IMR-90 (cell line): ENCODE measurements around the gene EXOC6B. TPM values are rescaled to one million over a fixed set of nuclear protein-coding genes. Genes with fewer than 3 reads are reported as not detected.

Experiments used
- ATAC-seq: fragments of 200-7000 bp; cut with Tn5 transposase; 2 replicates; pipeline ENCODE4 v1.9.1; 2020; ENCODE audit warnings: low read depth, mild to moderate bottlenecking, moderate library complexity
- BruUV-seq: library from RNA; stranded (reverse); fragments of 400-500 nt; replicated peaks from 2 replicates; lab custom pipeline; 2021; lab: Mats Ljungman, UMichigan
- CTCF ChIA-PET: fragments of 300-600 bp; formaldehyde crosslinking; extraction: SDS; loops from one replicate; lab custom pipeline; 2021; ENCODE audit warnings: antibody characterized with exemption; lab: Yijun Ruan, JAX
- POLR2A ChIA-PET: fragments of 300-600 bp; sonication (Branson Sonifier 250); formaldehyde crosslinking; loops from one replicate; lab custom pipeline; 2022; ENCODE audit warnings: antibody characterized with exemption; ENCODE audit not compliant: unreplicated experiment; lab: Charles Lee
- DNase-seq: peaks from one replicate; pipeline ENCODE4 v3.0.0; 2013
- H2AFZ ChIP-seq: replicated peaks from 2 replicates; pipeline ENCODE3; 2013; ENCODE audit warnings: low read length, mild to moderate bottlenecking; ENCODE audit not compliant: poor library complexity
- H2AK5ac ChIP-seq: 2 replicates; pipeline ENCODE4 v1.6.1; 2013; ENCODE audit warnings: low read depth, low read length, inconsistent platforms
- H2AK9ac ChIP-seq: replicated peaks from 2 replicates; pipeline ENCODE3; 2013; ENCODE audit warnings: mild to moderate bottlenecking, low read depth, low read length, moderate library complexity; ENCODE audit not compliant: poor library complexity
- H2BK120ac ChIP-seq: 2 replicates; pipeline ENCODE4 v1.6.1; 2013; ENCODE audit warnings: low read depth, low read length, inconsistent platforms
- H2BK15ac ChIP-seq: 3 replicates; pipeline ENCODE4 v1.6.1; 2013; ENCODE audit warnings: low read depth, low read length, inconsistent platforms
- H2BK20ac ChIP-seq: 2 replicates; pipeline ENCODE4 v1.6.1; 2013; ENCODE audit warnings: low read depth, mild to moderate bottlenecking, inconsistent platforms, low read length, moderate library complexity
- H2BK5ac ChIP-seq: 2 replicates; pipeline ENCODE4 v1.6.1; 2013; ENCODE audit warnings: mild to moderate bottlenecking, low read depth, low read length, inconsistent platforms; ENCODE audit not compliant: poor library complexity, severe bottlenecking
- H3K14ac ChIP-seq: replicated peaks from 2 replicates; pipeline ENCODE4 v1.6.1; 2013; ENCODE audit warnings: low read depth, low read length, inconsistent platforms
- H3K18ac ChIP-seq: 2 replicates; pipeline ENCODE4 v1.6.1; 2013; ENCODE audit warnings: low read depth, low read length, control low read depth
- H3K23ac ChIP-seq: 2 replicates; pipeline ENCODE4 v1.6.1; 2013; ENCODE audit warnings: low read depth, low read length, inconsistent platforms
- H3K27ac ChIP-seq: 2 replicates; pipeline ENCODE4 v1.5.1; 2013; ENCODE audit warnings: mild to moderate bottlenecking, control low read depth, low read length; ENCODE audit not compliant: insufficient read depth
- H3K27me3 ChIP-seq: 2 replicates; pipeline ENCODE4 v1.6.1; 2013; ENCODE audit warnings: low read length; ENCODE audit not compliant: control insufficient read depth, insufficient read depth
- H3K36me3 ChIP-seq: 2 replicates; pipeline ENCODE4 v1.6.1; 2013; ENCODE audit warnings: low read length, mixed read lengths; ENCODE audit not compliant: control insufficient read depth, insufficient read depth
- H3K4ac ChIP-seq: 2 replicates; pipeline ENCODE4 v1.6.1; 2013; ENCODE audit warnings: low read depth, low read length, inconsistent platforms
- H3K4me1 ChIP-seq: 2 replicates; pipeline ENCODE4 v1.6.1; 2013; ENCODE audit warnings: low read length, mixed read lengths; ENCODE audit not compliant: control insufficient read depth, insufficient read depth
- H3K4me2 ChIP-seq: 2 replicates; pipeline ENCODE4 v1.6.1; 2013; ENCODE audit warnings: low read depth, mild to moderate bottlenecking, control low read depth, low read length, moderate library complexity
- H3K4me3 ChIP-seq: 2 replicates; pipeline ENCODE4 v1.5.1; 2013; ENCODE audit warnings: low read depth, mild to moderate bottlenecking, control low read depth, low read length, moderate library complexity; ENCODE audit not compliant: insufficient read depth
- H3K56ac ChIP-seq: 2 replicates; pipeline ENCODE4 v1.6.1; 2013; ENCODE audit warnings: low read length, inconsistent platforms; ENCODE audit not compliant: insufficient read depth; ENCODE audit errors: extremely low read depth
- H3K79me1 ChIP-seq, 2 experiments: 2 replicates each; pipeline ENCODE4 v1.6.1; 2013; ENCODE audit warnings: low read length in 2 of 2, inconsistent platforms in 1 of 2, low read depth in 1 of 2
- H3K9ac ChIP-seq: 2 replicates; pipeline ENCODE4 v1.6.1; 2013; ENCODE audit warnings: low read depth, low read length, control low read depth
- H3K9me1 ChIP-seq: 2 replicates; pipeline ENCODE4 v1.6.1; 2013; ENCODE audit warnings: low read length, inconsistent platforms; ENCODE audit not compliant: insufficient read depth
- H3K9me3 ChIP-seq: 2 replicates; pipeline ENCODE4 v1.6.1; 2013; ENCODE audit warnings: low read length; ENCODE audit not compliant: control insufficient read depth, insufficient read depth
- H4K20me1 ChIP-seq: 2 replicates; pipeline ENCODE4 v1.6.1; 2013; ENCODE audit warnings: low read length, inconsistent platforms; ENCODE audit not compliant: insufficient read depth
- H4K5ac ChIP-seq: 2 replicates; pipeline ENCODE4 v1.6.1; 2013; ENCODE audit warnings: mild to moderate bottlenecking, low read depth, low read length, control low read depth
- H4K8ac ChIP-seq, 2 experiments: 2 replicates each; pipeline ENCODE4 v1.6.1; 2013; ENCODE audit warnings: low read depth in 2 of 2, low read length in 2 of 2, control low read depth in 1 of 2, inconsistent platforms in 1 of 2
- H4K91ac ChIP-seq: 2 replicates; pipeline ENCODE4 v1.6.1; 2013; ENCODE audit warnings: low read depth, low read length, inconsistent platforms; ENCODE audit not compliant: insufficient read depth
- BHLHE40 ChIP-seq: fragments of 150-350 bp; IDR thresholded peaks from 2 replicates; pipeline ENCODE4 v1.6.1; 2016; ENCODE audit warnings: mild to moderate bottlenecking, low read depth, low read length
- CEBPB ChIP-seq: IDR thresholded peaks from 2 replicates; pipeline ENCODE4 v1.6.1; 2012; ENCODE audit warnings: low read depth, low read length, improper control_type of control experiment
- CHD1 ChIP-seq: IDR thresholded peaks from 2 replicates; pipeline ENCODE4 v1.6.1; 2012; ENCODE audit warnings: low read depth, low read length, improper control_type of control experiment
- CTCF ChIP-seq: conservative IDR thresholded peaks from 2 replicates; pipeline ENCODE4 v1.5.1; 2012; ENCODE audit warnings: mild to moderate bottlenecking, low read depth, low read length, improper control_type of control experiment
- FOS ChIP-seq: fragments of 150-350 bp; IDR thresholded peaks from 2 replicates; pipeline ENCODE4 v1.6.1; 2016; ENCODE audit warnings: low read depth, low read length
- MAFK ChIP-seq: IDR thresholded peaks from 2 replicates; pipeline ENCODE4 v1.6.1; 2012; ENCODE audit warnings: low read depth, low read length, improper control_type of control experiment
- MAZ ChIP-seq: IDR thresholded peaks from 2 replicates; pipeline ENCODE4 v1.6.1; 2012; ENCODE audit warnings: low read depth, mild to moderate bottlenecking, low read length, improper control_type of control experiment, moderate library complexity, borderline replicate concordance
- MXI1 ChIP-seq: IDR thresholded peaks from 2 replicates; pipeline ENCODE4 v1.6.1; 2012; ENCODE audit warnings: low read depth, mild to moderate bottlenecking, low read length, moderate library complexity, borderline replicate concordance
- NFE2L2 ChIP-seq: fragments of 150-350 bp; IDR thresholded peaks from 2 replicates; pipeline ENCODE4 v1.6.1; 2016; ENCODE audit warnings: low read depth, mild to moderate bottlenecking, low read length
- POLR2A ChIP-seq: IDR thresholded peaks from 2 replicates; pipeline ENCODE4 v1.6.1; 2012; ENCODE audit warnings: mild to moderate bottlenecking, low read depth, low read length
- RAD21 ChIP-seq: IDR thresholded peaks from 2 replicates; pipeline ENCODE4 v1.6.1; 2012; ENCODE audit warnings: low read length, improper control_type of control experiment
- RCOR1 ChIP-seq: IDR thresholded peaks from 2 replicates; pipeline ENCODE4 v1.6.1; 2012; ENCODE audit warnings: mild to moderate bottlenecking, low read length, improper control_type of control experiment; ENCODE audit not compliant: insufficient replicate concordance
- RFX5 ChIP-seq: IDR thresholded peaks from 2 replicates; pipeline ENCODE4 v1.8.0; 2012; ENCODE audit warnings: low read depth, mild to moderate bottlenecking, low read length, moderate library complexity
- SMC3 ChIP-seq: fragments of 150-350 bp; IDR thresholded peaks from 2 replicates; pipeline ENCODE4 v1.6.1; 2016; ENCODE audit warnings: low read depth, mild to moderate bottlenecking, antibody characterized with exemption, low read length, moderate library complexity
- USF2 ChIP-seq: fragments of 150-350 bp; IDR thresholded peaks from 2 replicates; pipeline ENCODE4 v1.6.1; 2017; ENCODE audit warnings: mild to moderate bottlenecking, antibody characterized with exemption, low read length, low read depth
- WGBS, 2 experiments: methylation state at CpG; one replicate each; pipeline versions ENCODE4 v1.1.5 to v1.1.7; 2013; ENCODE audit warnings: missing lambda C conversion rate in 2 of 2; ENCODE audit not compliant: insufficient read length in 1 of 2; ENCODE audit errors: extremely low coverage in 2 of 2; 5-methylcytosine and 5-hydroxymethylcytosine counted together
- dilution Hi-C: fragments of 300-500 bp; cut with HindIII; formaldehyde crosslinking; loops from one replicate; pipeline ENCODE4 v1.14.3; 2018; ENCODE audit warnings: low sequenced_read_pairs; ENCODE audit not compliant: unreplicated experiment
- in situ Hi-C: fragments of 300-500 bp; cut with MboI; formaldehyde crosslinking; loops from 3 replicates; pipeline ENCODE4 v1.14.3; 2019; ENCODE audit warnings: low sequenced_read_pairs, inconsistent platforms, mixed read lengths
- intact Hi-C: fragments of 100-400 bp; cut with micrococcal nuclease; formaldehyde crosslinking; loops from 2 replicates; pipeline ENCODE4 v1.10.0; 2022
- polyA plus RNA-seq, 3 experiments: library from polyadenylated mRNA; depleted of rRNA; stranded (reverse); fragments of >200 nt; gene quantifications; 2 replicates each; pipeline ENCODE4 v1.2.3, GENCODE V29; 2012; ENCODE audit warnings: low replicate concordance in 1 of 3
- total RNA-seq: library from RNA; depleted of rRNA; stranded (reverse); fragments of >200 nt; gene quantifications from 2 replicates; pipeline ENCODE4 v1.2.3, GENCODE V29; 2012
- TF ChIP-seq, protein P1 (sequence below): fragments of 150-350 bp; IDR thresholded peaks from 2 replicates; pipeline ENCODE4 v1.6.1; 2016; ENCODE audit warnings: low read depth, mild to moderate bottlenecking, low read length, moderate library complexity, borderline replicate concordance

The EXOC6B gene
- total and polyA plus RNA-seq, 2 of the 4 experiments (the other 2 are of a cell fraction): 10.2 to 29.4 TPM

- ChIA-PET POLR2A (no interaction called here), CTCF (no interaction called here)
- DNase-seq (no peak), ATAC-seq (no peak)
- no peak overlapping the region for H2BK15ac ChIP-seq
- no peak overlapping the region for H3K14ac ChIP-seq
- no peak overlapping the region for H2BK5ac ChIP-seq
- no peak overlapping the region for H4K8ac ChIP-seq
- no peak overlapping the region for H2AK9ac ChIP-seq
- H3K4ac ChIP-seq: no peak overlapping the region
- WGBS, 2 experiments: no CpG with 5 or more reads among the region's 2 CpGs
- H4K91ac ChIP-seq: 0 out of 2 replicates have a peak overlapping the region, but pooled peaks have one; percentile 16
- no peak overlapping the region for H3K27ac ChIP-seq
- H3K9ac ChIP-seq: no peak overlapping the region
- H3K27me3 ChIP-seq: no peaks in the 10 kb centered on the region
- H3K36me3 ChIP-seq: no peaks in the 10 kb centered on the region
- TF ChIP-seq CEBPB (no peak), POLR2A (no peak), RCOR1 (no peak), FOS (no peak), MAZ (no peak), MAFK (no peak), MXI1 (no peak), NFE2L2 (no peak), SMC3 (no peak), CHD1 (no peak), USF2 (no peak), RAD21 (no peak), CTCF (no peak), RFX5 (no peak), BHLHE40 (no peak)
- TF ChIP-seq, protein P1, sequence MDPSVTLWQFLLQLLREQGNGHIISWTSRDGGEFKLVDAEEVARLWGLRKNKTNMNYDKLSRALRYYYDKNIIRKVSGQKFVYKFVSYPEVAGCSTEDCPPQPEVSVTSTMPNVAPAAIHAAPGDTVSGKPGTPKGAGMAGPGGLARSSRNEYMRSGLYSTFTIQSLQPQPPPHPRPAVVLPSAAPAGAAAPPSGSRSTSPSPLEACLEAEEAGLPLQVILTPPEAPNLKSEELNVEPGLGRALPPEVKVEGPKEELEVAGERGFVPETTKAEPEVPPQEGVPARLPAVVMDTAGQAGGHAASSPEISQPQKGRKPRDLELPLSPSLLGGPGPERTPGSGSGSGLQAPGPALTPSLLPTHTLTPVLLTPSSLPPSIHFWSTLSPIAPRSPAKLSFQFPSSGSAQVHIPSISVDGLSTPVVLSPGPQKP: no peak
- peaks cover 7% of the 10 kb centered on the region; the same call in 1 of the 2 replicates for H3K9me1 ChIP-seq
- no peak overlapping the region for H3K4me3 ChIP-seq
- no peaks in the 10 kb centered on the region for H3K9me3 ChIP-seq
- dilution Hi-C loops (no loop called here), intact Hi-C loops (no loop called here), in situ Hi-C loops (no loop called here)
- no peak overlapping the region for H3K23ac ChIP-seq
- H2BK120ac ChIP-seq: no peak overlapping the region
- no peaks in the 10 kb centered on the region for H4K20me1 ChIP-seq
- H4K5ac ChIP-seq: no peak overlapping the region; the same call in 1 of the 2 replicates
- H3K4me1 ChIP-seq: peaks cover 8% of the 10 kb centered on the region
- H3K4me2 ChIP-seq: no peak overlapping the region
- H2AK5ac ChIP-seq: no peak overlapping the region
- H2AFZ ChIP-seq: no peak overlapping the region
- peaks cover 0 to 4% of the 10 kb centered on the region in 2 experiments; a peak in 1 of 4 replicates for H3K79me1 ChIP-seq
- no peak overlapping the region for H3K56ac ChIP-seq
- no TSS peak for BruUV-seq
- no peak overlapping the region for H3K18ac ChIP-seq
- no peak overlapping the region for H2BK20ac ChIP-seq
Observed at GRCh38 chr2:72210470-72210869, 615.4 kb downstream of the EXOC6B start.
